Skin of body (tissue), 2 donors: Measurements from ENCODE around the gene MFSD2A. TPM values are rescaled to one million over a fixed set of nuclear protein-coding genes. Genes with fewer than 3 reads are reported as not detected.
"Not testable (repeated sequence)": the region's sequence is repeated elsewhere in the genome, so short reads cannot be mapped to it uniquely, and the experiment has no call there.

Source experiments
- DNase-seq: peaks from one replicate; lab custom pipeline; 2025; lab: John Stamatoyannopoulos, UW
- total RNA-seq: library from RNA; depleted of rRNA; stranded (reverse); fragments of >200 nt; gene quantifications from one replicate; pipeline ENCODE4 v1.2.3, GENCODE V29; 2014

MFSD2A gene
- total RNA-seq, 1 donor from 2014 or later: 16.2 TPM

DNA sequence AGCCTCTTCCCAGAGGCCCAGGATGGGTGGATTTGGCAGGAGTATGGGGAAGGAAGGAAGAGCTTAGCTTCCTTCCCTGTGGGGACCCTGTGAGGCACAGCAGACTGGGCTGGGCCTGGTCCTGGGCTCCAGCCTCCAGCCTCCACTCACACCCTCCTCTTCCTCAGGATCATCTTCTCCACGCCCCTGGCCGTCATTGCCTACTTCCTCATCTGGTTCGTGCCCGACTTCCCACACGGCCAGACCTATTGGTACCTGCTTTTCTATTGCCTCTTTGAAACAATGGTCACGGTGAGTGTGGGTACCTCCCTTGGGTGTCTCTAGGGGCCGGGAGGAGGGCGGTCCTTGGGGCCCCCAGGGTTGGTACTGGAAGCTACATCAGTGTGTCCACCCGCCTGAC is 10.1 kb downstream of the MFSD2A start:
- DNase-seq: no peak

GRCh38 chr1:39969048-39969447 is 14.1 kb downstream of the MFSD2A start:
- DNase-seq: no peak

- no peak for DNase-seq
Measured at GRCh38 chr1:39969531-39970270, 14.8 kb downstream of the MFSD2A start.

DNA sequence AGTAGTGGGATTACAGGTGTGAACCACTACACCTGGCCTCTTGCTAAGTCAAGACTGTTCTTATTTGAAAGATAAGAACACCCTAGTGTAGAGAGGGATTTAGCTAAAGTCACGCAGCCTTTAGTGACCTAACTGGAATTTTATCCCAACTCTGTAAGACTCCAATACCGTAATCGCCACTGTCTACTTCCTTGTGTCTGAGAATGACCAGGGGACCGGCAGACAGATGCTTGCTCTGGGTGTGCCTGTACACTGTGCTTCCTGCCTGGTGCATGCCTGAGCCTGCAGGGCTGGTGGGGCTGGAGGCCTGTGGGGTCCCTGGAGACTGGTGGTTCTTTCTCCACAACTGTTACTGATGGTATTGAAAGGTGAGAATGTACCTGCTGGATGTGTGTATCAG is 15.3 kb downstream of the MFSD2A start:
- no peak for DNase-seq

DNA sequence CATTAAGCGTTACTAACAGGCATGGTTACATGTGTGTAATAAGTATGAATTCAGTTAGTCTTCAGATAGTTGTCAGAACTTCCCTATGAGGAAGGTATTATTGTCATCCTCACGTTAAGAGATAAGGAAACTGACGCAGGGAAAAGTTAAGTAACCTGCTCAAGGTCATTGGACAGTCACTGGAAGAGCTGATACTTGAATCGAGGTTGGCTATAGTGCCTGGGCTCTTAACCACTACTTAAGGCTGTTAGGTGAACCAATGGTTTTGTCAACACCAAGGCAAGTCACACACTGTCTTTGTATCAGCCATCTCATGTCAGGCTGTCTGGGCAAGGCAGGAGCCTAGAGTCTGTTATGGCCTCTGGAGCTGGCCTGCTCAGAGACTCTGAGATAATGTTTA is 16.2 kb downstream of the MFSD2A start:
- no peak for DNase-seq

DNA sequence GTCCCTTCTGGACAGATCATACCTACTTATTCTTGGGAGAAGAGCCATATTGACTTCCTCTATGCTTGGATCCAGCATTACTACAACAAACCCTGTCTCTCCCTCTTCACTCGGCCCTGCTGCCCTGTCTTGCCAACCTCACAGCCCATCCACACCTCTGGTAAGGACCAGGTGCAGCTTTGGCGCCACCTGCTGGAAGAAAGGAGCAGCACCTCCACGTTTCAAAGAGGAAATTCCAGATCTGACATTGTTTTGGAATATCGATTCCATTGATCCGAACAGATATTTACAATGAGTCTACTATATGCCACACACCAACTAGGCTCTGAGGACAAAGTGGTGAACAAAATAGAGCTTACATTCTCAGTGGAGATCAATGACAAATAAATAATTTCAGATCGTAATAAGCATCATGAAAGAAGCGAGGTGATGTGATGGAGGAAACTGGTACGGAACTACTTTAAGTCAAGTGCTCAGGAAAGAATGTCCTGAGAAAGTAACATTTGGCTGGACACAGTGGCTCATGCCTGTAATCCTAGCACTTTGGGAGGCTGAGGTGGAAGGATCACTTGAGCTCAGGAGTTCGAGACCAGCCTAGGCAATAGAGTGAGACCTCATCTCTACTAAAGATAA is 18.7 kb downstream of the MFSD2A start:
- DNase-seq: peak; percentile 35

GRCh38 chr1:39976732-39977131 is 21.8 kb downstream of the MFSD2A start:
- no peak for DNase-seq

- no peak for DNase-seq
Measured at GRCh38 chr1:39977202-39977601, 22.3 kb downstream of the MFSD2A start.

- DNase-seq: no peak
Measured at GRCh38 chr1:39979654-39980053, 24.7 kb downstream of the MFSD2A start.

GRCh38 chr1:39980555-39981313 is 25.8 kb downstream of the MFSD2A start:
- no peak for DNase-seq

- no peak for DNase-seq
Measured at GRCh38 chr1:39981385-39981784, 26.4 kb downstream of the MFSD2A start.

- DNase-seq: no peak
Measured at GRCh38 chr1:39981945-39982344, 27.0 kb downstream of the MFSD2A start.

DNA sequence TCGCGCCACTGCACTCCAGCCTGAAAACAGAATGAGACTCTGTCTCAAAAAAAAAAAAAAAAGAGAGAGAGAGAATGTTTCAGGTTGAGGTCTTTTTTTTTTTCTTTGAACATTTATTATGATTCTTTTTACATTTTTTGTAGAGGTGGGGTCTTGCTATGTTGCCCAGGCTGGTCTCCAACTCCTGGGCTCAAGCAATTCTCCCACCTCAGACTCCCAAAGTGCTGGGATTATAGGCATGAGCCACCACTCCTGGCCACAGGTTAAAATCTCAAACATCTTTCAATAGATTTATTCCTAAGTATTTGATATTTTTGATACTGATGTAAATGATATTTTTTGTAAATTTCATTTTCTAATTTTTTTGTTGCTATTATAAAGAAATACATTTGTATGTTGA is 29.5 kb downstream of the MFSD2A start:
- not testable (repeated sequence) for DNase-seq

- no peak for DNase-seq
Measured at GRCh38 chr1:39984951-39985350, 30.0 kb downstream of the MFSD2A start.

DNA sequence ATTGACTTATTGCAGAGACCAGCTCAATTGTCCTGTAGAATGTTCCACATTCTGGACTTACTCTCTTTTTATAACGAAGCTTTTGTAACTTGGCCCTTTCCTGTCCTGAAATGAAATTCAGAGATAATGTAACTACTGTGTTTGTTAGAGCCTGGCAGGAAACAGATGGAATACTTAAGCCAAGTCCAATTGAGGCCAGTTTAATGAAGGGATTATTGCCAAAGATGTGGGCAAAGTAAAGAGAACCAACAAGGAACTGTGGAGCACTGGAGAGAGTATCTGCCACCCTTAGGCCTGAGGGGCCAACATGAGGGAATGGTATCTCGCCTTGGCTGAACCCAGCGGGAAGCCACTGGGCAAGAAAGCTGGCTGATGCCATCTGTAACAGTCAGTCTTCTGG is 32.9 kb downstream of the MFSD2A start:
- no peak for DNase-seq

DNA sequence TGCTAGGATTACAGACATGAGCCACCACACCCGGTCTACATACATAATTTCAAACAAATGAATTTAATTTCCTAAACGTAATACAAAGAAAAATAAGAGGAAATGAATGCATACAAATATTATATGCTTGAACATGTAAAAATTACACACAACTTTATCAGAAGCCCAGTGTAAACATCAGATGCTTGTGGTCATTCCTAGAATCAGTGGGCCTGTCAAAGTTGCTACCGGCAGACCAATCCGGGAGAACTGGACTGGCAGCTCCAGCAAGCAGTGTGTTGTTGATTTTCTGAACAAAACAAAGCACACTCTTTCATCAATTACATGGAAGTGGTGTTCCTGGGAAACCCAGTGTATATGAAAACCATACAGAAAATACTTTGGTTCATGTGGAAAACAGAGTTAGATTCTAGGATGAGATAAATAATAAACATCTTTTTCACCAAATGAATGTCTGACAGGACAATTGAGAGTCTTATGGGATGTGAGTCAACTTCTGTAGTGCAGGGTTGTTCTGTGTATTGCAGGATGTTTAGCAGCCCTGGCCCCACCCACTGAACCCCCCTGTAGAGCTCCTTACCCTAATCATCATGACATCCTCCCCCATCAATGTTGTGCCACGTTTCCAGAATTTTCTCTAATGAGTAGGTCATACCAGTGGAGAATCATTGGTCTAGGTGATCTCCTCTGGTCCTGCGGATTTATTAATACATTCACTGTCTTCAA is 33.8 kb downstream of the MFSD2A start:
- no peak for DNase-seq

GRCh38 chr1:39990428-39990827 is 35.5 kb downstream of the MFSD2A start:
- no peak for DNase-seq

GRCh38 chr1:39992234-39992633 is 37.3 kb downstream of the MFSD2A start:
- DNase-seq: no peak

GRCh38 chr1:39992888-39993287 is 37.9 kb downstream of the MFSD2A start:
- DNase-seq: no peak

DNA sequence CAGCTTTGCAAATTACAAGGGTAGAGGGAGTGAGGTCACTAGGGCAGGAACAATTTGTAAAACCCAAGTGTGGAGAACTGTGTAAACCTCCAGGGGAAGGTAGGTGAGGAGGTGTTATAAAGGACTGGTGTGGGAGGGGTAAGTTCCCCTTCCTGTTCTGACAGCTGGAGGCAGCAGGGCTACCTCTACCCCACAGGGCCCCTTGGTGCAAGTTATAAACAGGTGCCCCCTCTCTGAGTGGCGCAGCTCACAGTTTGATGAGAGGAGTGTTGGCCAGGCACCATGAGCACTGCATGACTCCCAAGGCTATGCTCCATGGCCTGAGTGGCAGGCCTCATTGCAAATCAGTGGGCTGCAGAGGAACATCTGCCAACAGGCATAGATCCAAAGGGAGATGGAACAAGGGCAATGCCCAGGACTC is 41.0 kb downstream of the MFSD2A start:
- no peak for DNase-seq

DNA sequence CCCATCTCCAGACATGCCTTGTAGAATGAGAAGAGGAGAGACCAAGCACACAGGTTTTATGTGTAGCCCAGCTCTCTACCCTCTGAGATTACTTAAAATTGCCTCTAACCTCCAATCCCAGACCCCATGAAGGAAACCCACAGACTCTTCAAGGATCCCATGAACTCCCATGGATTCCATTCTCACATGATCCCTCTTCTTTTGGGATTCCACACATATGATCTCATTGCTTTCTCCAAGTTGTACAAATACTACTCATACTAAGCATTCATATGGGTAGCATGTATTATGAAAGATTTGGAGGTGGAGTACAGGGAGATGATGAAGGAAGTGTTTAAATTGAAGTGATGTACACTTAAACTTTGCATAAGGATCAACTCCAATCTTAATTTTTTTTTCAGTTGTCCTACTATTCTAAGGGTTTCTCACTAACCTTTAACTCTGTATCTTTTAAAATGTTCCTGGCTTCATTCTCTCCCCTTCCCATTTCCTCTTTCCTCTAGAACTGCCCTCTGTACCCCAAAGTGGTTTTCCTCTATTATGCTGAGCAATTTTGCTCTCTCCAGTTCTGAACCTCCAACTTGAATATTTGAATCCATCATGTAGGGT is 41.6 kb downstream of the MFSD2A start:
- DNase-seq: no peak
